SK-N-SH (cell line): ENCODE results near the gene ROBO1. TPM values are rescaled to one million over a fixed set of nuclear protein-coding genes. Genes with fewer than 3 reads are reported as not detected.
A peak's percentile ranks its signal among the peaks of the same experiment; 100 is the strongest.

Source experiments
- CTCF ChIA-PET: fragments of 300-600, 350-600 bp; formaldehyde crosslinking; extraction: SDS; loops from one replicate; lab custom pipeline; 2021; lab: Yijun Ruan, JAX
- POLR2A ChIA-PET: fragments of 350-600 bp; sonication (Branson Sonifier 250); formaldehyde crosslinking; extraction: SDS; loops from one replicate; lab custom pipeline; 2020; ENCODE audit warnings: antibody characterized with exemption, inconsistent platforms; lab: Yijun Ruan, JAX
- DNase-seq: peaks from one replicate; pipeline ENCODE4 v3.0.0; 2012
- H2AFZ ChIP-seq: fragments of 200-600 bp; sonication (generic); 2 replicates; pipeline ENCODE4 v1.8.1; 2016; ENCODE audit warnings: antibody characterized with exemption, mild to moderate bottlenecking, low read depth
- H3F3A ChIP-seq: fragments of 200-600 bp; sonication (generic); replicated peaks from 2 replicates; pipeline ENCODE3; 2016; ENCODE audit warnings: antibody characterized with exemption, mild to moderate bottlenecking; ENCODE audit not compliant: insufficient read depth
- H3K27ac ChIP-seq, 2 experiments: fragments of 200-500 bp in 1 of 2; fragments of 200-600 bp in 1 of 2; sonication (Bioruptor generic) in 1 of 2; sonication (generic), shearing (Covaris generic) in 1 of 2; 2 replicates each; pipeline versions ENCODE4 v1.5.1 to v1.6.1; 2014 to 2016; ENCODE audit warnings: low read depth in 2 of 2, inconsistent platforms in 1 of 2, low read length in 1 of 2, mild to moderate bottlenecking in 1 of 2, mixed read lengths in 1 of 2
- H3K27me3 ChIP-seq: fragments of 200-600 bp; sonication (generic), shearing (Covaris generic); 2 replicates; pipeline ENCODE4 v1.6.1; 2016; ENCODE audit warnings: mixed run types; ENCODE audit not compliant: insufficient read depth
- H3K36me3 ChIP-seq, 2 experiments: fragments of 200-500 bp in 1 of 2; fragments of 200-600 bp in 1 of 2; sonication (Bioruptor generic) in 1 of 2; sonication (generic) in 1 of 2; replicated peaks in 1 of 2; 2 replicates each; pipeline versions ENCODE3 to v1.5.1; 2014 to 2016; ENCODE audit warnings: low read length in 1 of 2, mild to moderate bottlenecking in 1 of 2; ENCODE audit not compliant: insufficient read depth in 2 of 2, control insufficient read depth in 1 of 2
- H3K4me1 ChIP-seq, 2 experiments: fragments of 200-500 bp in 1 of 2; fragments of 200-600 bp in 1 of 2; sonication (Bioruptor generic) in 1 of 2; sonication (generic), shearing (Covaris generic) in 1 of 2; 2 replicates each; pipeline versions ENCODE4 v1.5.1 to v1.6.1; 2014 to 2016; ENCODE audit warnings: low read depth in 1 of 2, low read length in 1 of 2, mixed run types in 1 of 2; ENCODE audit not compliant: insufficient read depth in 2 of 2, control insufficient read depth in 1 of 2
- H3K4me2 ChIP-seq: fragments of 200-600 bp; sonication (generic), shearing (Covaris generic); 2 replicates; pipeline ENCODE4 v1.6.1; 2017; ENCODE audit warnings: mixed run types
- H3K4me3 ChIP-seq, 2 experiments: fragments of 200-500 bp in 1 of 2; fragments of 200-600 bp in 1 of 2; sonication (Bioruptor generic) in 1 of 2; sonication (generic), shearing (Covaris generic) in 1 of 2; 2 replicates each; pipeline versions ENCODE4 v1.5.1 to v1.8.1; 2014 to 2016; ENCODE audit warnings: low read depth in 2 of 2, inconsistent platforms in 1 of 2, low read length in 1 of 2, mild to moderate bottlenecking in 1 of 2, mixed read lengths in 1 of 2, moderate library complexity in 1 of 2
- H3K79me2 ChIP-seq: fragments of 200-600 bp; sonication (generic); 2 replicates; pipeline ENCODE4 v1.8.1; 2017; ENCODE audit warnings: mild to moderate bottlenecking; ENCODE audit not compliant: insufficient read depth
- H3K9ac ChIP-seq: fragments of 200-600 bp; sonication (generic); 2 replicates; pipeline ENCODE4 v1.6.1; 2017; ENCODE audit warnings: mixed run types
- H3K9me2 ChIP-seq: fragments of 200-600 bp; sonication (generic); 2 replicates; pipeline ENCODE4 v1.6.1; 2017; ENCODE audit warnings: mixed run types
- H3K9me3 ChIP-seq: fragments of 200-600 bp; sonication (generic); 2 replicates; pipeline ENCODE4 v1.6.1; 2017; ENCODE audit warnings: mixed run types, mild to moderate bottlenecking, moderate library complexity
- H4K20me1 ChIP-seq: fragments of 200-600 bp; sonication (generic); 2 replicates; pipeline ENCODE4 v1.6.1; 2017; ENCODE audit warnings: mild to moderate bottlenecking, mixed run types; ENCODE audit not compliant: insufficient read depth
- CHD2 ChIP-seq: fragments of 150-350 bp; IDR thresholded peaks from 2 replicates; pipeline ENCODE4 v1.6.1; 2018; ENCODE audit warnings: low read length; ENCODE audit not compliant: partially characterized antibody
- EP300 ChIP-seq, 2 experiments: IDR thresholded peaks; 2 replicates each; pipeline versions ENCODE4 v1.4.0 to v1.6.1; 2012; ENCODE audit warnings: borderline replicate concordance in 1 of 2, low read depth in 1 of 2, low read length in 1 of 2
- EZH2phosphoT487 ChIP-seq: fragments of 200-600 bp; sonication (generic); IDR thresholded peaks from 2 replicates; pipeline ENCODE4 v1.6.1; 2017; ENCODE audit warnings: low read depth, mixed run types, mild to moderate bottlenecking, antibody characterized with exemption, moderate library complexity, borderline replicate concordance
- FOXJ3 ChIP-seq: sonication (generic); formaldehyde crosslinking; IDR thresholded peaks from 2 replicates; pipeline ENCODE4 v1.5.1; 2020; ENCODE audit warnings: mild to moderate bottlenecking, missing genetic modification reagents
- FOXM1 ChIP-seq: IDR thresholded peaks from 2 replicates; pipeline ENCODE4 v1.4.0; 2012; ENCODE audit warnings: low read depth, mild to moderate bottlenecking
- JUND ChIP-seq: IDR thresholded peaks from 2 replicates; pipeline ENCODE4 v1.4.0; 2012
- MXI1 ChIP-seq: IDR thresholded peaks from 2 replicates; pipeline ENCODE4 v1.6.1; 2012; ENCODE audit warnings: mild to moderate bottlenecking, low read depth, low read length, improper control_type of control experiment
- RFX5 ChIP-seq: IDR thresholded peaks from 2 replicates; pipeline ENCODE4 v1.6.1; 2012; ENCODE audit warnings: mild to moderate bottlenecking, improper control_type of control experiment, low read length
- RXRA ChIP-seq: IDR thresholded peaks from 2 replicates; pipeline ENCODE4 v1.4.0; 2012; ENCODE audit warnings: low read depth, mild to moderate bottlenecking, borderline replicate concordance
- SIN3A ChIP-seq: IDR thresholded peaks from 2 replicates; pipeline ENCODE4 v1.6.1; 2012; ENCODE audit warnings: low read depth, mild to moderate bottlenecking, low read length, moderate library complexity, borderline replicate concordance
- SMC3 ChIP-seq: IDR thresholded peaks from 2 replicates; pipeline ENCODE4 v1.6.1; 2012; ENCODE audit warnings: low read depth, low read length, improper control_type of control experiment
- TAF1 ChIP-seq: IDR thresholded peaks from 2 replicates; pipeline ENCODE4 v1.6.1; 2012; ENCODE audit warnings: low read depth, mild to moderate bottlenecking, low read length, moderate library complexity, borderline replicate concordance
- TCF12 ChIP-seq: IDR thresholded peaks from 2 replicates; pipeline ENCODE4 v1.4.0; 2012
- TEAD4 ChIP-seq: IDR thresholded peaks from 2 replicates; pipeline ENCODE4 v1.4.0; 2012; ENCODE audit warnings: mild to moderate bottlenecking, borderline replicate concordance; ENCODE audit not compliant: insufficient read depth
- YY1 ChIP-seq: IDR thresholded peaks from 2 replicates; pipeline ENCODE4 v1.4.0; 2012; ENCODE audit warnings: low read depth, mild to moderate bottlenecking
- WGBS: methylation state at CpG from one replicate; pipeline ENCODE4 v1.1.6; 2017; ENCODE audit warnings: low lambda C conversion rate; 5-methylcytosine and 5-hydroxymethylcytosine counted together
- polyA plus RNA-seq, 3 experiments: library from polyadenylated mRNA; depleted of rRNA; stranded (reverse); fragments of >200 nt; gene quantifications; 2 replicates each; pipeline ENCODE4 v1.2.3, GENCODE V29; 2012
- TF ChIP-seq, protein P1 (sequence below): IDR thresholded peaks from 2 replicates; pipeline ENCODE4 v1.4.0; 2012; ENCODE audit warnings: low read depth
- TF ChIP-seq, protein P2 (sequence below): fragments of 150-350 bp; IDR thresholded peaks from 2 replicates; pipeline ENCODE4 v1.6.1; 2016; ENCODE audit warnings: mild to moderate bottlenecking, low read depth, low read length
- TF ChIP-seq, protein P3 (sequence below): IDR thresholded peaks from 2 replicates; pipeline ENCODE4 v1.4.0; 2012; ENCODE audit warnings: low read depth, borderline replicate concordance
- TF ChIP-seq, protein P4 (sequence below): fragments of 150-350 bp; IDR thresholded peaks from 2 replicates; pipeline ENCODE4 v1.6.1; 2017; ENCODE audit warnings: antibody characterized with exemption, low read length, low read depth, borderline replicate concordance
- TF ChIP-seq, protein P5 (sequence below): IDR thresholded peaks from 2 replicates; pipeline ENCODE4 v1.4.0; 2012; ENCODE audit warnings: low read depth, borderline replicate concordance

Gene ROBO1
- polyA plus RNA-seq, 1 of the 3 experiments (the other 2 are of a cell fraction), result 22.7 TPM

DNA sequence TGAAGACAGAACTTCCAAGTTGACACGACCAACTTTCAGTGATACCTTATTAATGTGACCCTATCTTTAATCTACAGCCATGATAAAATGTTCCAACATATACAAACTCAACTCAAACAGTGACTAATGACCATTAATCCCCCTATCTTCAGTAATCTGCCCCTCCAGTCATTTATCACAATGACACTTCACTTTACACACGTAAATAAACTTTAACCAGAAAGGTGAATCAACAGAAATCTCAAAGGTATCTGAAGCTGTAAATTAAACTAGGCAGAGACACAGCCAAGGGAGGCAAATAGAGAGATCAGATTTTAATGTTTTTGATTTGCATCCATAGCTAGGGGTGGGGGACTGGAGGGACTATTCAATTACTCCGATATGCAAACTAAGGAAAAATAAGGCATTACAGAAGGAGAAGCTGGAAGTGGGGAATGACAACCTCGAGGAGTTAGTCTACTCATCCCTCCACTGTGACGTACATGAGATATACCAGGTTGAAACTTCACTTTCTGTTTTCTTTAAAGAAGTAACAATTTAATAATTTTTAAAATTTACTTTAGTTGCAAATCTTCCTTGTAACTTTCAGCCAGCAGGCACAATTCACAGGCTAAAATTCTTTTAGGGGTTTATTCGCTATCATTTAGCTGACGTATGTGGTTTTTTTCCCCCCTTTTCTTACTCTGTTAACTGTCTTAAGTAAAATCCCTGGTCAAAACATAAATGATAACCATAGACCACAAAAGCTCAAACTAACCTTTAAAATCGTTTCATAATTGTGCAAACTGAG is 751.0 kb downstream of the ROBO1 start:
- Histone ChIP-seq H2AFZ (peak overlapping the region; percentile 87; the same call in 1 of the 2 replicates), H3K9ac (peak overlapping the region; percentile 94), H4K20me1 (peaks cover 19% of the 10 kb centered on the region), H3F3A (peaks cover 6% of the 10 kb centered on the region), H3K4me2 (peak overlapping the region; percentile 79), H3K9me2 (no peaks in the 10 kb centered on the region), H3K36me3 (no peaks in the 10 kb centered on the region), H3K4me1 (peaks cover 10 to 35% of the 10 kb centered on the region in 2 experiments; a peak in 3 of 4 replicates), H3K4me3 (peak overlapping the region; percentile 89 to 98), H3K27ac (peak overlapping the region; percentile 12 to 96; a peak in 3 of 4 replicates), H3K9me3 (no peaks in the 10 kb centered on the region), H3K79me2 (peaks cover 72% of the 10 kb centered on the region), H3K27me3 (no peaks in the 10 kb centered on the region)
- DNase-seq, result no peak
- TF ChIP-seq FOXM1, result no peak
- TF ChIP-seq, protein P1, sequence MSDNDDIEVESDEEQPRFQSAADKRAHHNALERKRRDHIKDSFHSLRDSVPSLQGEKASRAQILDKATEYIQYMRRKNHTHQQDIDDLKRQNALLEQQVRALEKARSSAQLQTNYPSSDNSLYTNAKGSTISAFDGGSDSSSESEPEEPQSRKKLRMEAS, result 0 out of 2 replicates have a peak, but pooled peaks have one; percentile 8
- TF ChIP-seq SMC3, result no peak
- no peak for TF ChIP-seq RXRA
- TF ChIP-seq MXI1, result no peak
- 16% methylated on average over 8 of the region's 8 CpGs for WGBS
- ChIA-PET CTCF (interaction anchor here (0.8 to 3.1 kb wide), 9 partner anchors 8 to 287 kb away, joined by 3 to 13 read pairs (median 4); no protein-coding TSS in a partner anchor), POLR2A (no interaction called here)

DNA sequence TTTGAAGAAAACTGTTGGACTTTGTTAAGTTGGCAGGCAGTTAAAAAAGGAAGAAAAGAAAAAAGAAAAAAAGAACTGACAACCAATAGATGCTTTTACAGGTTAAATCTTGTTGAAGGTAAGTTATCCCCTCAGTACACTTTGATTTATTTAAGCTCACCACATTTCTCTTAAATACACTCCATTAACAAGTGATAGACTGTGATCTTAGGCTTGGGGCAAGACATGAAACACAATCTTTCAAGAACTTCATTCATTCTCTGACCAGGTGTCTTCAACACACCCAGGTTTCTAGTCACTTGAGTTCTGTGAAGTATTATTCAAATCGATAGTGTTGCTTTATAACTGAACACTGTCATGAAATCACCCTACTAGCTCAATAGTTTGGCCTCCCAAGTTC is 751.9 kb downstream of the ROBO1 start:
- peak overlapping the region; percentile 79 for H3K4me2 ChIP-seq
- H3F3A ChIP-seq, result peaks cover 3% of the 10 kb centered on the region
- H3K36me3 ChIP-seq, result no peaks in the 10 kb centered on the region
- H3K27ac ChIP-seq, result no peak overlapping the region
- peaks cover 19% of the 10 kb centered on the region for H4K20me1 ChIP-seq
- H3K27me3 ChIP-seq, result no peaks in the 10 kb centered on the region
- H2AFZ ChIP-seq, result no peak overlapping the region
- no peaks in the 10 kb centered on the region for H3K9me2 ChIP-seq
- peaks cover 10 to 35% of the 10 kb centered on the region in 2 experiments; a peak in 3 of 4 replicates for H3K4me1 ChIP-seq
- no peak for DNase-seq
- peak overlapping the region; percentile 89 to 98; a peak in 3 of 4 replicates for H3K4me3 ChIP-seq
- CTCF ChIA-PET, result interaction anchor here (1.0 to 2.8 kb wide), 5 partner anchors 17 to 159 kb away, joined by 3 to 6 read pairs (median 4); no protein-coding TSS in a partner anchor
- 67% methylated on average over 1 of the region's 1 CpG for WGBS
- H3K9ac ChIP-seq, result peak overlapping the region; percentile 28; the same call in 1 of the 2 replicates
- no peaks in the 10 kb centered on the region for H3K9me3 ChIP-seq
- POLR2A ChIA-PET, result no interaction called here
- H3K79me2 ChIP-seq, result peaks cover 77% of the 10 kb centered on the region
- TF ChIP-seq JUND, result no peak
- TF ChIP-seq TAF1, result no peak
- TF ChIP-seq CHD2, result no peak
- TF ChIP-seq, protein P2, sequence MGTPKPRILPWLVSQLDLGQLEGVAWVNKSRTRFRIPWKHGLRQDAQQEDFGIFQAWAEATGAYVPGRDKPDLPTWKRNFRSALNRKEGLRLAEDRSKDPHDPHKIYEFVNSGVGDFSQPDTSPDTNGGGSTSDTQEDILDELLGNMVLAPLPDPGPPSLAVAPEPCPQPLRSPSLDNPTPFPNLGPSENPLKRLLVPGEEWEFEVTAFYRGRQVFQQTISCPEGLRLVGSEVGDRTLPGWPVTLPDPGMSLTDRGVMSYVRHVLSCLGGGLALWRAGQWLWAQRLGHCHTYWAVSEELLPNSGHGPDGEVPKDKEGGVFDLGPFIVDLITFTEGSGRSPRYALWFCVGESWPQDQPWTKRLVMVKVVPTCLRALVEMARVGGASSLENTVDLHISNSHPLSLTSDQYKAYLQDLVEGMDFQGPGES, result no peak
- TF ChIP-seq, protein P3, sequence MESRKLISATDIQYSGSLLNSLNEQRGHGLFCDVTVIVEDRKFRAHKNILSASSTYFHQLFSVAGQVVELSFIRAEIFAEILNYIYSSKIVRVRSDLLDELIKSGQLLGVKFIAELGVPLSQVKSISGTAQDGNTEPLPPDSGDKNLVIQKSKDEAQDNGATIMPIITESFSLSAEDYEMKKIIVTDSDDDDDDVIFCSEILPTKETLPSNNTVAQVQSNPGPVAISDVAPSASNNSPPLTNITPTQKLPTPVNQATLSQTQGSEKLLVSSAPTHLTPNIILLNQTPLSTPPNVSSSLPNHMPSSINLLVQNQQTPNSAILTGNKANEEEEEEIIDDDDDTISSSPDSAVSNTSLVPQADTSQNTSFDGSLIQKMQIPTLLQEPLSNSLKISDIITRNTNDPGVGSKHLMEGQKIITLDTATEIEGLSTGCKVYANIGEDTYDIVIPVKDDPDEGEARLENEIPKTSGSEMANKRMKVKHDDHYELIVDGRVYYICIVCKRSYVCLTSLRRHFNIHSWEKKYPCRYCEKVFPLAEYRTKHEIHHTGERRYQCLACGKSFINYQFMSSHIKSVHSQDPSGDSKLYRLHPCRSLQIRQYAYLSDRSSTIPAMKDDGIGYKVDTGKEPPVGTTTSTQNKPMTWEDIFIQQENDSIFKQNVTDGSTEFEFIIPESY, result no peak
- no peak for TF ChIP-seq TCF12
- no peak for TF ChIP-seq TEAD4
- TF ChIP-seq SMC3, result no peak
- TF ChIP-seq EZH2phosphoT487, result no peak
- TF ChIP-seq RFX5, result no peak
- TF ChIP-seq SIN3A, result no peak
- TF ChIP-seq, protein P4, sequence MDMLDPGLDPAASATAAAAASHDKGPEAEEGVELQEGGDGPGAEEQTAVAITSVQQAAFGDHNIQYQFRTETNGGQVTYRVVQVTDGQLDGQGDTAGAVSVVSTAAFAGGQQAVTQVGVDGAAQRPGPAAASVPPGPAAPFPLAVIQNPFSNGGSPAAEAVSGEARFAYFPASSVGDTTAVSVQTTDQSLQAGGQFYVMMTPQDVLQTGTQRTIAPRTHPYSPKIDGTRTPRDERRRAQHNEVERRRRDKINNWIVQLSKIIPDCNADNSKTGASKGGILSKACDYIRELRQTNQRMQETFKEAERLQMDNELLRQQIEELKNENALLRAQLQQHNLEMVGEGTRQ, result no peak
- TF ChIP-seq, protein P5, sequence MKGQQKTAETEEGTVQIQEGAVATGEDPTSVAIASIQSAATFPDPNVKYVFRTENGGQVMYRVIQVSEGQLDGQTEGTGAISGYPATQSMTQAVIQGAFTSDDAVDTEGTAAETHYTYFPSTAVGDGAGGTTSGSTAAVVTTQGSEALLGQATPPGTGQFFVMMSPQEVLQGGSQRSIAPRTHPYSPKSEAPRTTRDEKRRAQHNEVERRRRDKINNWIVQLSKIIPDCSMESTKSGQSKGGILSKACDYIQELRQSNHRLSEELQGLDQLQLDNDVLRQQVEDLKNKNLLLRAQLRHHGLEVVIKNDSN, result no peak
- TF ChIP-seq, protein P1, result no peak
- TF ChIP-seq EP300 (IDR thresholded peaks at IDR 0.05; ENCODE audit: borderline replicate concordance in 1 of 2, low read depth in 1 of 2, low read length in 1 of 2), result no peak
- no peak for TF ChIP-seq FOXJ3
- TF ChIP-seq YY1, result no peak
